C4-2B (cell line): ENCODE measurements around the gene CACNA2D1.

Experiments
- CTCF ChIP-seq: fragments of 450-650 bp; conservative IDR thresholded peaks from 2 replicates; pipeline ENCODE4 v1.5.1; 2017; ENCODE audit warnings: mild to moderate bottlenecking
- ZFX ChIP-seq: fragments of 450-650 bp; IDR thresholded peaks from 2 replicates; pipeline ENCODE4 v1.6.1; 2017

DNA sequence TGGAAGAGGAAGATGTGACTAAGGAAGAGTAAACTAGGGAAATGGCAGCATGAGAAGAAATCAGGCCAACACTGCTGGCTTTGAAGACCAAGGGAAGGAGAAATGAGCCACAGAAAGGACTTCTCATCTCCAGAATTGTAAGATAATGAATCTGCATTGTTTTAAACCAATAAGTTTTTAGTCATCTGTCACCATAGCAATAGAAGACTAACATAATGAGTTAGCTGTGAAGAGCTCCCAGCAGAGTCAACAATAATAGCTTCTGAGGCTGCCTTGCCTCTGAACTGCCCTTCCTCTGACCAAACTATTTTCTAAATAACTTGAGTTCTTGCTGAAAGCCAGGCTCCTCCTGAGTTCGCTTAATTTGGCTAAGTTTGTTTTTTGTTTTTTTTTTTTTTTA, 103.6 kb downstream of the CACNA2D1 start:
- TF ChIP-seq CTCF (no peak), ZFX (no peak)
